ENCODE data around the gene HTT. TPM values are rescaled to one million over a fixed set of nuclear protein-coding genes. Genes with fewer than 3 reads are reported as not detected.

HTT gene
- total RNA-seq, 6 experiments from 2014 or later = 25.5 to 37.8 (median 30.3) TPM

GRCh38 chr4:3271131-3271530, 196.7 kb downstream of the HTT start:
- Histone ChIP-seq H3K4me3 (no peak overlapping the region), H3K27ac (no peak overlapping the region), H3K36me3 (no peaks in the 10 kb centered on the region), H3K4me1 (no peaks in the 10 kb centered on the region), H3K9me3 (no peaks in the 10 kb centered on the region), H3K27me3 (no peaks in the 10 kb centered on the region)
- TF ChIP-seq POLR2A (IDR thresholded peaks at IDR 0.05) (no peak), CTCF (IDR thresholded peaks at IDR 0.05) (no peak)
- WGBS (ENCODE audit: insufficient coverage, low coverage, low lambda C conversion rate, missing lambda C conversion rate) = 64% methylated on average over 8 of the region's 14 CpGs
- no peak for DNase-seq
- no peak for ATAC-seq
- intact Hi-C loops (cut with DNase I) = no loop called here

GRCh38 chr4:3276986-3277385, 202.5 kb downstream of the HTT start:
- no peak overlapping the region for H3K4me3 ChIP-seq
- intact Hi-C loops (cut with DNase I) = no loop called here
- DNase-seq (no peak), ATAC-seq (no peak)
- H3K4me1 ChIP-seq = no peaks in the 10 kb centered on the region
- no peaks in the 10 kb centered on the region for H3K9me3 ChIP-seq
- 83% methylated on average over 4 of the region's 9 CpGs for WGBS (ENCODE audit: insufficient coverage, low coverage, low lambda C conversion rate, missing lambda C conversion rate)
- no peak overlapping the region for H3K27ac ChIP-seq
- no peak for TF ChIP-seq POLR2A (IDR thresholded peaks at IDR 0.05)
- TF ChIP-seq CTCF (IDR thresholded peaks at IDR 0.05) = no peak
- no peaks in the 10 kb centered on the region for H3K27me3 ChIP-seq
- H3K36me3 ChIP-seq = no peaks in the 10 kb centered on the region

GRCh38 chr4:3280466-3280865, 206.0 kb downstream of the HTT start:
- Histone ChIP-seq H3K4me1 (no peaks in the 10 kb centered on the region), H3K27me3 (no peaks in the 10 kb centered on the region), H3K4me3 (no peak overlapping the region), H3K27ac (no peak overlapping the region), H3K36me3 (no peaks in the 10 kb centered on the region), H3K9me3 (no peaks in the 10 kb centered on the region)
- intact Hi-C loops (cut with DNase I) = no loop called here
- DNase-seq (no peak), ATAC-seq (no peak)
- no CpG with 5 or more reads among the region's 3 CpGs for WGBS (ENCODE audit: insufficient coverage, low coverage, low lambda C conversion rate, missing lambda C conversion rate)
- TF ChIP-seq POLR2A (IDR thresholded peaks at IDR 0.05) (no peak), CTCF (IDR thresholded peaks at IDR 0.05) (no peak)

GRCh38 chr4:3283483-3283882, 209.0 kb downstream of the HTT start:
- Histone ChIP-seq H3K9me3 (no peaks in the 10 kb centered on the region), H3K27ac (no peak overlapping the region), H3K27me3 (no peaks in the 10 kb centered on the region), H3K4me3 (no peak overlapping the region), H3K36me3 (no peaks in the 10 kb centered on the region), H3K4me1 (no peaks in the 10 kb centered on the region)
- TF ChIP-seq POLR2A (IDR thresholded peaks at IDR 0.05) (no peak), CTCF (IDR thresholded peaks at IDR 0.05) (no peak)
- DNase-seq (no peak), ATAC-seq (no peak)
- WGBS (ENCODE audit: insufficient coverage, low coverage, low lambda C conversion rate, missing lambda C conversion rate) = 72% methylated on average over 5 of the region's 6 CpGs
- intact Hi-C loops (cut with DNase I) = no loop called here

- intact Hi-C loops (cut with DNase I) = no loop called here
- no peaks in the 10 kb centered on the region for H3K36me3 ChIP-seq
- no peak overlapping the region for H3K4me3 ChIP-seq
- H3K4me1 ChIP-seq = no peaks in the 10 kb centered on the region
- ATAC-seq = peak in 1 of 4 donors; percentile 42
- no peaks in the 10 kb centered on the region for H3K9me3 ChIP-seq
- no peaks in the 10 kb centered on the region for H3K27me3 ChIP-seq
- no peak for TF ChIP-seq POLR2A (IDR thresholded peaks at IDR 0.05)
- WGBS (ENCODE audit: insufficient coverage, low coverage, low lambda C conversion rate, missing lambda C conversion rate) = 68% methylated on average over 3 of the region's 13 CpGs
- DNase-seq = peak in 1 of 3 donors; percentile 39
- H3K27ac ChIP-seq = no peak overlapping the region
Observed at GRCh38 chr4:3283916-3284315, 209.4 kb downstream of the HTT start.
